ENCODE results near the gene PLD4. TPM values are rescaled to one million over a fixed set of nuclear protein-coding genes. Genes with fewer than 3 reads are reported as not detected.
A peak's percentile ranks its signal among the peaks of the same experiment; 100 is the strongest.

The PLD4 gene
- polyA plus RNA-seq, 3 donors, result 2.8 to 4.7 (median 4.1) TPM

GRCh38 chr14:104925855-104926609 is 1.4 kb downstream of the PLD4 start:
- DNase-seq, result no peak

GRCh38 chr14:104926619-104927431 is 2.1 kb downstream of the PLD4 start:
- DNase-seq, result no peak

- no peak for DNase-seq
These were observed 2.7 kb downstream of the PLD4 start for GRCh38 chr14:104927432-104927816.

GRCh38 chr14:104927901-104928300 is 3.2 kb downstream of the PLD4 start:
- no peak for DNase-seq

GRCh38 chr14:104928391-104929133 is 3.9 kb downstream of the PLD4 start:
- DNase-seq, result no peak

- DNase-seq, result no peak
These were observed 4.9 kb downstream of the PLD4 start for GRCh38 chr14:104929268-104930230.

- DNase-seq, result no peak
These were observed 6.0 kb downstream of the PLD4 start for GRCh38 chr14:104930526-104931303.

- DNase-seq, result no peak
These were observed 6.7 kb downstream of the PLD4 start for GRCh38 chr14:104931304-104931770.

- no peak for DNase-seq
These were observed 7.3 kb downstream of the PLD4 start for GRCh38 chr14:104931771-104932675.

GRCh38 chr14:104932676-104933631 is 8.3 kb downstream of the PLD4 start:
- peak; percentile 83 for DNase-seq

GRCh38 chr14:104933746-104934733 is 9.4 kb downstream of the PLD4 start:
- DNase-seq, result no peak

- no peak for DNase-seq
These were observed 10.5 kb downstream of the PLD4 start for GRCh38 chr14:104935026-104935650.

- no peak for DNase-seq
These were observed 11.3 kb downstream of the PLD4 start for GRCh38 chr14:104935955-104936354.

GRCh38 chr14:104936361-104937155 is 11.9 kb downstream of the PLD4 start:
- DNase-seq, result no peak

- no peak for DNase-seq
These were observed 12.5 kb downstream of the PLD4 start for GRCh38 chr14:104937161-104937560.
